HT1080 (cell line): ENCODE measurements around the gene ANO4. TPM values are rescaled to one million over a fixed set of nuclear protein-coding genes. Genes with fewer than 3 reads are reported as not detected.

ENCODE experiments used
- DNase-seq: peaks from one replicate; pipeline ENCODE4 v3.0.0-alpha.2; 2015; ENCODE audit warnings: low read depth
- polyA plus RNA-seq, 2 experiments: library from polyadenylated mRNA; depleted of rRNA; stranded (reverse); fragments of >200 nt; gene quantifications; 2 replicates each; pipeline ENCODE4 v1.2.3, GENCODE V29; 2015
- total RNA-seq: library from RNA; depleted of rRNA; stranded (reverse); fragments of >200 nt; shearing (Covaris generic); gene quantifications from 2 replicates; pipeline ENCODE4 v1.2.3, GENCODE V29; 2014; rRNA removed

Gene ANO4
- total RNA-seq: 0.26 TPM in 1 of 2 replicates, not detected in the other
- polyA plus RNA-seq (2015; cell fraction: cytosol; rRNA removed): 0.07 and 0.09 TPM in 2 replicates
- 0.09 and 0.25 TPM in 2 replicates for polyA plus RNA-seq (2015; cell fraction: nucleus; rRNA removed)

DNA sequence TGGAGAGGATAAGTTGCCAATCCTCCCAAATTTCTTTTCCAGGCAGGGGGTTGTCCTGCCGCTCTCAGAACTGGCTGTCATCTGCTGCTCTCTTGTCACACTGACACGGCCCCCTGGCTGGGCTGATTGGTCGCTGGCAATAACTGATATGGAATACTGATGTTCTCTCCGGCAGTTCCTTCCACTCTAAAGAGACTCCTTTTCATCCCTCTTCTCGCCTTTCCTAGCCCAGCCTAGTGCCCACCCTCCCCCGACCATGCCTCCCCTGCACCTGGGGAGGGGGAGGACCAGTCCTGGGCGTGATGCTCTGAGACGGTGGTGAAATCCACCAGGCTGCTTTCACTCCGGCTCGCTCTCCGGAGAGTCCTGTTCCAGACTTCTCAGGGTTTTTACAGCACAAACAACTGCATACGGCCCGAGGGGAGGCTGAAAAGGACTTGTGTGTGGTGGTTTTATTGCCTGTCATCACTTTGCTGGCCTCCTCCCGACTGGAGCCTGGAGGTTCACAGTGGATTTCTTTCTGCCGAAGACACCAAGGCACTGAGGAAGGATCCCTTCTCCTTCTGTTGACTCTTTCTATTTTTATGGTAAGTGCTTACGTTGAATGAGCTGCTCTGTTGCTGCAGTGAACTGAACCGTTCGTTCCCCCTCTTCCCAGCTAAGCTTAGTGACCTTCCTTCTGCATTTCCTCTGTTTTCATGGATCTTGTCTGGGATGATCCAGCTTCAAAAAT lies at the start of gene ANO4:
Gene ANO4, plus strand, starts transcription at position 336 of the 733 bp plus-strand sequence. CDS start 107,010 bp downstream, outside the sequence.
- DNase-seq: no peak

DNA sequence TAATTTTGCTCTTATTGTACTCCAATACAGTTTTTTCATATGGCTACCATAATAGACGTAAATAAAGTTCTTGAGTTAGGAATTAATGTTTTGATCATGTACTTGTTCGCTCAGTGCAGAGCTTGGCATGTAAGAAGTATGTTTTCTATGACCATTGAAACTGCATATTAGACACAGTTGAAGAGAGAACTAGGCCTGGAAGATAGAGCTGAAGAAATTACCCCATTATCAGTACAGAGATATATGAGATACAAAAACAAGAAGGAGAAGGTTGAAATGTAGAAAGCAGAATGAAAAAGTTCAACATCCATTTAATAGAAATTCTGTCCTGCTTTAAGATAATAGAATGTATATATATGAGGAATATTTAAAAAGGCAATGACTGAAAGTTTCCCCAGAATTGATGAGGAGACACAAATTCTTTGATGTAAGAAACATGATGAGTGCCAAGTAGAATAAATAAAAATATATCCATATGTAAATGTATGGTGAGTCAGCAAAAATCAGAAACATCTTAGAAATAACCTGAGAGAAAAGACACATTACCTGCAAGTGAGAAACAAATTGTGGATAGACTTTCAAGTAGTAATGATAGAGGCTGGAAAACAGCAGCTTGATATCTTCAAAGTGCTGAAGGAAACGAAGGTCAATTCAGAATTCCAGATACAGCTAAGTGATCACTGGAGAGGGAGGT lies 49.1 kb upstream of the ANO4 start:
- no peak for DNase-seq

DNA sequence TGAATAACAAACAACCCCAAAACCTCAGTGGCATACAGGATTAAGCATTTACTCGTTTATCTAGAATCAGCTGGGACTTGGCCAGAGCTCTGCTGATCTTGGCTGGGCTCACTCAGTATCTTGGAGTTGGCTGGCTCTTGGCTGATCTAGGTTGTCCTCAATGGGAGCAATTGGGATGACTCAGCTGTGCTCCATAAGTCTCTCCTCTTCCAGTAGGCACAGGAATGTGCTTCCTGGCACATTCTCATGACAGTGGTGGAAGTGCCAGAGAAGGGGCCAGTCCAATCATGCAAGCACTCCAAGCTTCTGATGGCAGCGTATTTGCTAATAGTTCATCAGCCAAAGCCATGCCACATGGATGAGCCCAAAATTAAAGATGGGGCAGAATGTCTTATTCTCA lies 41.7 kb upstream of the ANO4 start:
- peak; percentile 11 for DNase-seq

DNA sequence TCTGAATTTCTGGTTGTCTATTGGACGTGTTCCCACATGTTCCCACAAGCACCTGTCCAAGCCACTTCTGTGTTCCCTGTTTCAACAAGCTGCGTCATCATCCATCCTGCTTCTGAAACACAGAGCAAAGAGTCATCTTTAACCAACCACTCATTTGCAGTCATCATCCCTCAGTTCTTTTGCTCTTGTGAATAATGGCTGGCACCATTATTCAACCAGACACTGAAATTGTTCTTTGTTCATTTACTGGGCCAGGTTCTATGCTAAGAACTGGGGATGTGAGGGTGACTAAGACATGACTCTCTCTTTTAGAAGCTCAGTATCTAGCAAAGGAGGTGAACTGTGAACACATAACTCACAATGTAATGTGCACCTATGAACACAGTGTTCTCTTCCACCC lies 40.7 kb upstream of the ANO4 start:
- peak; percentile 52 for DNase-seq

DNA sequence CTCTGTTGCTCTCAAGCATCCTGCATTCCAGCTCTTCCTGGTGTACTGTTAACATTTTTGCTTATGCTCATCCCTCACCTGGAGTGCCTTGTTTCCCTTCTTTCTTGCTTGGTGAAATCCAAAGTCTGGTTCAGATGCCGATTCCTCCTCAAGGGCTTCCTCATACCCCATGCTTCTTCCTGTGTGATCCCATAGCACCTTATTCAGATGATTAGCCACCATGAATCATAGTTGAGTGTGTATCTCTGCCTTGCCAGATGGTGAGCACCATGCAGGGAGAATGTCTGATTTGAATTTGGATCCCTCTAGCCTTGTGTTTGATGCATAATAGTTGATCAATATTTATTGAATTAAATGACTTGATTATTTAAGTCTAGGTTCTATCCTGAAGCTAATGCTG lies 39.4 kb upstream of the ANO4 start:
- DNase-seq: no peak

DNA sequence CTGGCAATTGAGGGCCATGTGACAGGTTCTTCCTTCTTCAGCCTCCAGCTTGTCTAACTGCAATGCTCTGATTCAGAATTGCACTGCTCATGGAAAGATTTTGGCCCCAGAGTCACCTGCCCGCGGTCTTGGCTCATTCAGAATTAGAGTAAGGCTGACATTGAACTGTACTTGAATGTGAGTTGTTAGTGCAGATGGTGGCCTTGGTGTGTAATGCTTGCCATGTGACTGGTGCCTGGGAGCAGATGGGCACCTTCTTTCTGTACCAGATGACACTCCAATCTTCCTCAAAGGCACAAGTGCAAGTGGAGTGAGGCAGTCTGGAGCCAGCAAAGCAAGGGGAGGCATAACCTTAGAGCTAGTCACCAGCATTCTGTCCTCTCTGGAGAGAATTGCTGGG lies 36.5 kb upstream of the ANO4 start:
- no peak for DNase-seq

DNA sequence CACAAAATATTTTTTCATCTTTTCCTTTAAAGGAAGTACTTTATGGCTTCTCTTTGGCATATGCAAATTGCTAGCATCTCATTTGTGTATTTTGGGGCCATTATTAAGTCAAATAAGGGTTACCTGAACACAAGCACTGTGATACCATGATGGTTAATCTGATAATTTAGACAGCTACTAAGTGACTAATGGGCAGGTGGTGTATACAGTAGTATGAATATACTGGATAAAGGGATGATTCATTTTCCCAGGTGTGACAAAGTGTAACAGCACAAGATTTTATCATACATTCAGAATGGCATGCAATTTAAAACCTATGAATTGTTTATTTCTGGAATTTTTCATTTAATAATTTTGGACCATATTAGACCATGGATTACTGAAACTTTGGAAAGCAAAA lies 27.2 kb upstream of the ANO4 start:
- no peak for DNase-seq

DNA sequence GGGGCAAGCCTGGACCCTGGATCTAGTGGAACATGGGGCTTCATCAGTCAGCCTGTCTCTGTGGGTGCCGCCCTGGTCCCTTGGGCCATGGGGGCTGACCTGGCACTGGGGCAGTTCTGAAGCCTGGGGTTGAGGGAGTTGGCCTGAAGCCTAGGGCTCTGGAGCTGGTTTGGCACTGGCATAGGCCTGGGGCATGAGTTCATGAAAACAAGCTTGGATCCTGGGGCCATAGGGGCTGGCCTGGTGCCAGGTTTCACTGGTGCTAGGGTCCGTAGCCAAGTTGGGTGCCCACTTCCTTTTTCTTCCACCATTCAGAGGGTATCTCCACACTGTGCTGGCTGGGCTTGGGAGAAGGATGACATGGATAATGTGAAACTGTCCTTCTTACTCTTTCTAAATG lies 26.6 kb upstream of the ANO4 start:
- no peak for DNase-seq

DNA sequence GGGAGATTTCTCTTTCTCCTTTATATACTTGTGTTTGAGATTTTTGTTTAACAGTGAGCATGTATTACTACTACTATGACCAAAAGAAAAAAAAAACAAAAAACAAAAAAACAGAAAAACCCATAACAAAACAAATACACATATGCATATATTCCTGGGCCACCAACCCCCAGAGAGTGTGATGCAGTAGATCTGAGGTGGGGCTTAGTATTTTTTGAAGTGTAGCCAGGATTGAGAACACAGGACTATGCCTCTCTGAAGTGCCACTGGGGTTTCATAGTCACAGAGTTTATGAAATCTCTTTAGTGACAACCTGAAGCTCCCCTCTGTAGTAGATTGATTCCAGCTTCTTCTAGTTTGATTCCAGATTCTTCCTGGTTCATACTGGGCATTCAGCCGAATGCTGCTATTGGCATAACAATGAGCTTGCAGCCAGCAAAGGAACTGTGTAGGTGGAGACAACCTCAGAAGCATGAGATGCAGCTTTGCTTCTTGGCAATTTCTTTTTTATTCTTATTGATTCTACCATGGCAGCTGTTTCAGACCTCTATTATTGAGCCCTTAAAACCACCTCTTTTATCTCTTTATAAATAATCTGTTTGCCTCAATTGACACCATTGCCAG lies 15.5 kb upstream of the ANO4 start:
- no peak for DNase-seq

DNA sequence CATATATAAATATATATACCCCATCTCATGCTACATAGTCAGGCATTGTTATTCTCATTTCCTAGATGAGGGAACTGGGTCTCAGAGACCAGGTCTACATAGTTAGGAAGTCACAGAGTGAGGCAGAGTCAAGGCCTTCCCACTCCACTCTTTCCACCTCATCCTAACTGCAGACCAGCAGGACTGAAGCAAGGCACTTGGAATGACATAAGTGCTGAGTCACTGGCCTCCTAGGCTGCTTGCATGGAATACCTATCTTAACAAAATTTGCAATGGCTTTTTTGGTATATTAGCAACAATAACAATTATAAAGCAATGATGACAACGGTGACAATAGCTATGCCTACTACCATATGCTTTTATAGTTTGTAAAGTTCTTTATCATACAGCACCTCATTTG lies 5.4 kb upstream of the ANO4 start:
- peak; percentile 32 for DNase-seq

DNA sequence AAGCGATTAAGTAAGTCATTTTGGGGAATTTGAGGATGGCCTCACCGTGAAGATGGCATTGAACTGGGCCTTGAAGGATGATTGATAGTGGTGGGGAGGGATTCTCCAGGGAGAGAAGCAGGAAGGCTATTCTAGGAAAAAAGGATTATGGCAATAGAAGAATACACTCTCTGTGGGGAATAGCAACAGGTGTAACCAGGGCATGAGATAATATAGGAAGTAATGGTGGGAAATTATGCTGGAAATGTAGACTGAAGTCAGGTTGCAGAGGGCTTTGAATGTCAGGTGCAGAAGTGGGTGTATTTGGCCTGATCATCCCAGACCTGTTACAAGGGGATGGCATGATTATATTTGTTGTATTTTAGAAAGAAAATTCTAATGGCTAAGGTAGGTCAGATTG lies 4.6 kb upstream of the ANO4 start:
- DNase-seq: no peak

DNA sequence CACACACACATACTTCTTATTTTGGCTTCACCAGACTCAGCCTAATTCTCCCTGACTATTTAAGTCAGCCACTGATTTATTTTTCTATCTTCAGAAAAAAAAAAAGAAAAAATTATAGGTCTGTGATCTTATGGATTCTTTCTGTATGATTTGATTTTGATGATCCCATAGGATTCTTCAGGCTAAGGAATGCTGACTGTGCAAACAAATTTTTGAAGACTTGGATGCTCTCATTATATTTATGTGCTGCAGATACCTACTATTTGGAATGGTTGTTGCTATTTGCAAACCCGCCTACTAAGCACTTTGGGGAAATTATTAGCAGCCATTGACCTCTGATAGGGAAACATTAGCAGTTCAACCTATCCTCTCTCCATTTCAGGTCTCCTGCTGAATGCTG lies 4.0 kb upstream of the ANO4 start:
- no peak for DNase-seq

DNA sequence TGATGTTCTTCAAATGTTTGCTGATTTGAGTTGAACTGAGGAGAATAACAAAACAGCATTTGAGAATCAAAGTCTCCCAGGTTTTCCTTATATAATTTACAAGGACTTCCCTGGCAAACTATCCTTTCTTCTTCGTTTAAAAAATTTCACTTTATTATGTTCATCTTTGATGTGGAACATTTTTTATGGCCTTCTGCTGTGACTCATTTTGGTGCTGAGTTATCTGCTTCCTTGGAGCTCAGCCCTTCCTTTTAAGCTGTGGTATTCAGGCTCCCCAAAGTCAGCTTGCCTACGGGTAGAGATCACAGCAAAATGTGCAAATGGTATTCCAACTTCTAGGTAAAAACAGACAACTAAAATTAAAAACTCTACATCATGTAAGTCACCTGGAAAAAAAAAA lies 1.4 kb upstream of the ANO4 start:
- peak; percentile 24 for DNase-seq

DNA sequence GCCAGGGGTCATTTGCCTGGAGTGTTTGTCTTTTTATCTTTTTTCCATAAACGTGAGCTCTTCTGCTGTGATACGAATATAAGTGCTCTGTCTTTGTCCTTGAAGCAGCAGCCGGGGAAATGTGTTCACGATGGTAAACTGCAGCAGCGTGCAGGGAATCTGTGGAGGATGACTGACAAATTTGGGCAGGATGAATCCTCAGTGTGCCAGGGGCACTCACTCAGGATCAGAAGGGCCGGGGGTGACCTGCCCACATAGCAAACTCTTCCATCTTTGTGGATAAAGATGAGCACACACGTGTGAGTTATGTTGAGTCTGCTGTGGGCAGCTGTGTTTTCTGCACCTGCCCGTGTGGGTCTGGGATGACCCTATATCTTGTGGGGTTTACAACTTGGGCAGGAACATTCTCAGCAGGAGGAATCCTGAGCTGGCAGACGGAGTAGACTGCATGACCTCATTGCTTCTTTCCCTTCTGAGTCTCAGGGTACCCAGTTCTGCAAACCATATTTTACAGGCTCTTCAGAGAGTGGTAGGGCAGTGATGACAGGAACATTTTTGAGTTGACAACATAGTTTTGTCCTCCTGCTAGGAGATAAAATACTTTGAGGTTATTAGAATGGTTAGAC lies 711 bp downstream of the ANO4 start:
- no peak for DNase-seq

DNA sequence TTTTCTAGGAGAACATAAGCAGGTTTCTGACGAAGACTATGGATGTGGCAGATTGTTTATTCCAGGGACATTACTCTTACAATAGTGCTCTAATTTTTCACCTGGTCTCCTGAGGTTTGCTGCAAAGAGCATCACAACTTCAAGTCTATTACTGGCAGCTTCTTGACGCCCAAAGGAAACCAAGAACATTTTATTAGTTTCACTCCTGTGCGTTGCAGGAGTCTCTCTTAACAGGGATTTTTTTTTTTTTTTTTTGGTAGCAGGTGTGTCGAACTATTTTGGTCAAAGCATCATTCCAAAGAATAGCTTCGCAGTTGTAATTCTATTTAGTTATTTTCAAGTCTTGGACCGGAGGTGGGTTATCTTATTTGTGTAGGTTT lies 1.2 kb downstream of the ANO4 start:
- no peak for DNase-seq

DNA sequence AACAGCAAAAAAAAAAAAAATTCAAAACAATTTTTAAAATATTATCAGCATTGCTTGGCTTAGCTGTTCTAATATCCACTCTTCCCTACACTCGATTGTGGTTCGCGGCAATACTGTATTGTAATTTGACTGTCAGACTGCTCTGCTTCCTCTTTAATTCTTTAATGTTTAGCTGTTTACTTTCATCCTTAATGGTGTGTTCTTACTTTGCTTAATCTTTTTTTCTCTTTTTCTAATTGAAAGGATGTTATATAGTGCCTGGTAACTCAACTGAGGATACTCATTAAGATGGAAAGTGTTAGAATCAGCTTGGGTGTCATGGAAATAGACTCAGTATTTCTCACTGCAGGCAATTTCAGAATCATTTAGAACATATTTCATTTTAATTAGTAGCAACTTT lies 2.0 kb downstream of the ANO4 start:
- DNase-seq: no peak

DNA sequence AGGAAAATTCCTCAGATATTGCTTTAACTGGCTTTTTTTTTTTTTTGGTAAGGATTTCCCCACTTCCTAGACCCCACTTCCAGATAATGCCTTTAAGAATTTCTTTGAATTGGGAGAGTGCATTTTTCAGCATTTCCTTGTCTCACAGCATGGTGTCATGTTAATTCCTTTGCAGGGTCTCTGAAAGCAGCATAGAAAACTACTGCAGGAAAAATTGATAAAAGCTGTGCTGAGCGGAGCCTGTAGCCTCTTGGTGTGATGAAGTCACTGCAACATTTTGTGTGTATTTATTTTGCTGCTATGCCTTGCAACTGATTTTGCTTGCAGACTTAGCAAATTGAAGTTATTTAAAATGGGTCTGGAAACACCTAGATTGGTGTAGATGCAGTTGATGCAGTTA lies 2.7 kb downstream of the ANO4 start:
- no peak for DNase-seq

DNA sequence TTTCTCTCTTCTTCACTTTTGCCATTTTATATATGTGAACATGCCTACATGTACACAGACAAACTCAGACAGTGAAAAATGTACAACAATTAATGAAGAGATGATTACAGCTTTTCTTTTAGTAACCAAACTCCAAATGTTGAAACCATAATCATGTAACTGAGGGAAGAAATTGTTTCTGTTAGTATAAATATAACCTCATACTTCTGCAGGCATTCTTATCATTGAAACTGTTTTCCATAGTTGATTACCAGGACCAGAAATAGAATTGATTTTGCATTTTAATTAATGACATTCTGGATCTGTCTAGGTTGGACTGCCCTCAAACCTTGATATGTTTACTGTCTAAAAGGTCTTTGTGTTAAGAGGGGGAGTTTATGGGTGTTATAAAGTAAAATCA lies 3.2 kb downstream of the ANO4 start:
- no peak for DNase-seq

DNA sequence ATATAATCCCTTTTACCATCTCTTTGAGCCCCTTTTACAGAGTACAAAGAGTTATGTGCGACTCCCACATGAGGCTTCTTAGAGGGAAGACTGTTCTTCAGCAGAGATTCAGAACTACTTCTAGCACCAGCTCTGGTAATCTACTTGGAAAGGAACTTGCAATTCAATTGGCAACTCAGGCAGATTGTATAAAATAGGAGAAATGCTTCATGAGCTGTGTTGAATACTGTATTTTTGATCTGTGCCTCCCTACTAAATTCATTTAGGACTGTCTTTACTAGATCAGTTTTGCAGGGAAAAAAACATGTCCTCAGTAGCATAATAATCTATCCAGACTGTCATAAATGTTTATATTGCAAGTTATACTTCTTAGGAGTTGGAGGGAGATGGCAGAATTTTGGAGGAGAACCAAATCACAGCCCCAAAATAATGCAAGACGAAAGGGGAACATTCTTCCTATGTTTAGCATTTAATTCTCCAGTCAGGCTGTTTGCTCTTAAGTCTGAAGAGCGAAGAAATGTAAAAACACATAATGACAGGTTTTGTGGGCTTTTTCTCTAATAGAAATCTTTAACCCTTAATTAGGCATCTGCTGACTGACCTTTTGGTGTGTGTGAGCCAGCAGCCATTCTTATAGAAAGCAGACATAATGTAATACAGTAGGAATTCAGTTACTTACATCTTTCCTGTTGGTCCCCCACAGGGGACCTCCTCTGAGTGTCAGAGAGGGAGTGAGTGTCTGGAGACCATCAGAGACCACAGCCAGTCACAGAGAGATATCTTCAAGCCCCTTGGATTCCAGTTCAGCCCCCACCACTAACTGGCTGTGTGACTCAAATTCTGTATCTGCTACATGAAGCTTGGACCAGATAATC lies 3.9 kb downstream of the ANO4 start:
- no peak for DNase-seq

DNA sequence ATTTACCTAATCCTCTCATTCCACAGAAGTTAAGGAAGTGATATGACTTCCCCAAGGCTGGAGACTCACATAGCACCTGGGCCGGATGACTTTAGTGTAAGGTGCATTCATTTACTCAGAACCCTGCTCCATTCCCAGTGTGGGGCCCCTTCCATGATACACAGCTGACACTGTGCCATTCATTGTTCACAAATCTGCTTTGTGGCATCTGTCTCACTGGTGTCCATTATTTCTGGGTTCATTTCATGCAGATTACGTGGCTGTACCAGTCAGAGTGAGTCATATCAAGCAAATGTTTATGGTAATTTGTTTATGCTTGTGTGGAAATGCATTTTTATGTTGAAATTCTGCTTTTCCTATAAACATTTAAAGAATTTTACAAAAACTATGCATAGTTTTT lies 5.2 kb downstream of the ANO4 start:
- peak; percentile 23 for DNase-seq

DNA sequence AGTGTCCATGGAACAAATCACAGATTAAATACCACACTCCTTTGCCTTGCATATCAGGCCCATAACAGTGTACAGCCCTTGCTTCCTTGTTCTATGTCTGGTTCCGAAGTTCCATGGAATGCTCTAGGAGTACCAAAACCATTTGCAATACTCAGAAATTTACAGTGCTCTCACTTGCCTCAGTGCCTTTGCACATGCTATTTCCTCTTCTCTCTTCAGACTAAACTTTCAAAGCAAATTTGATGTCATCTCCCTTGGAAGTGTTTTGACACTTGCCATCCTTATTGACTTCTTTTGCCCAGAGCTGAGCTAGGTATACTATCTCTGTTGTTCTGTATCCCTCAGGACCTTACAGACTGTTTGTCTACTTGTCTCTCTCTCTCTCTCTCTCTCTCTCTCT lies 6.1 kb downstream of the ANO4 start:
- no peak for DNase-seq
